Aorta (tissue), 5 donors: ENCODE measurements around the gene PTPN18. TPM values are rescaled to one million over a fixed set of nuclear protein-coding genes. Genes with fewer than 3 reads are reported as not detected.
A peak's percentile ranks its signal among the peaks of the same experiment; 100 is the strongest.
"Not testable (repeated sequence)": the region's sequence is repeated elsewhere in the genome, so short reads cannot be mapped to it uniquely, and the experiment has no call there.

Experiments used
- ATAC-seq: fragments of 200-7000 bp; cut with Tn5 transposase; one replicate; pipeline ENCODE4 v1.9.1; 2022; ENCODE audit warnings: moderate library complexity; ENCODE audit not compliant: low FRiP score
- DNase-seq, 2 donors: peaks; one replicate each; pipeline ENCODE4 v3.0.0-alpha.2; 2020
- H3K27ac ChIP-seq, 2 donors: one replicate each; pipeline ENCODE4 v1.5.1; 2013; ENCODE audit warnings: low read length in 2 of 2, mild to moderate bottlenecking in 2 of 2, moderate library complexity in 2 of 2, control low read depth in 1 of 2, inconsistent platforms in 1 of 2, low read depth in 1 of 2
- H3K27me3 ChIP-seq, 2 donors: one replicate each; pipeline ENCODE4 v1.6.1; 2013; ENCODE audit warnings: control low read depth in 1 of 2, low read length in 1 of 2, mild to moderate bottlenecking in 1 of 2, moderate library complexity in 1 of 2; ENCODE audit not compliant: insufficient read depth in 2 of 2, control insufficient read depth in 1 of 2
- H3K36me3 ChIP-seq, 2 donors: one replicate each; pipeline ENCODE4 v1.6.1; 2013; ENCODE audit warnings: control low read depth in 1 of 2, low read length in 1 of 2, mild to moderate bottlenecking in 1 of 2; ENCODE audit not compliant: insufficient read depth in 2 of 2, control insufficient read depth in 1 of 2
- H3K4me1 ChIP-seq, 2 donors: one replicate each; pipeline ENCODE4 v1.6.1; 2013; ENCODE audit warnings: low read length in 2 of 2, control low read depth in 1 of 2, mild to moderate bottlenecking in 1 of 2, moderate library complexity in 1 of 2; ENCODE audit not compliant: insufficient read depth in 2 of 2, control insufficient read depth in 1 of 2
- H3K4me3 ChIP-seq, 2 donors: one replicate each; pipeline ENCODE4 v1.5.1; 2013; ENCODE audit warnings: low read length in 2 of 2, control low read depth in 1 of 2, mild to moderate bottlenecking in 1 of 2
- H3K9me3 ChIP-seq: one replicate; pipeline ENCODE4 v1.6.1; 2013; ENCODE audit warnings: mild to moderate bottlenecking, low read length; ENCODE audit not compliant: control insufficient read depth
- WGBS, 2 donors: extraction: QIAGEN DNeasy Blood & Tissue Kit; methylation state at CpG; one replicate each; pipeline ENCODE4 v1.1.7; 2013; 5-methylcytosine and 5-hydroxymethylcytosine counted together
- intact Hi-C, 2 donors: fragments of 100-400 bp; cut with DNase I; formaldehyde crosslinking; loops; one replicate each; pipeline versions ENCODE4 v1.14.2 to v1.15.0; 2022
- polyA plus RNA-seq, 2 donors: library from polyadenylated mRNA; stranded (reverse); fragments of 200-250 nt; gene quantifications; one replicate each; pipeline ENCODE4 v1.2.3, GENCODE V29; 2013
- total RNA-seq, 2 donors: library from RNA; stranded (reverse); fragmentation: NEBNext Ultra II Directional; extraction: Animal tissue kit (Norgen Biotek cat#: 25700); gene quantifications; one replicate each; pipeline ENCODE4 v1.2.1, GENCODE V29; 2021
- donor health status: healthy with polysubstance abuse.
- donor health status: Bipolar disorder and iron deficiency.
- donor health status: DM: no; HTN: no; CAD: no.
- donor health status: DM: no; HTN: no; CAD: no.
- donor health status: DM: yes; HTN: yes; CAD: no.

PTPN18 gene
- total and polyA plus RNA-seq, 4 donors: 37.3 to 71.0 (median 43.0) TPM

DNA sequence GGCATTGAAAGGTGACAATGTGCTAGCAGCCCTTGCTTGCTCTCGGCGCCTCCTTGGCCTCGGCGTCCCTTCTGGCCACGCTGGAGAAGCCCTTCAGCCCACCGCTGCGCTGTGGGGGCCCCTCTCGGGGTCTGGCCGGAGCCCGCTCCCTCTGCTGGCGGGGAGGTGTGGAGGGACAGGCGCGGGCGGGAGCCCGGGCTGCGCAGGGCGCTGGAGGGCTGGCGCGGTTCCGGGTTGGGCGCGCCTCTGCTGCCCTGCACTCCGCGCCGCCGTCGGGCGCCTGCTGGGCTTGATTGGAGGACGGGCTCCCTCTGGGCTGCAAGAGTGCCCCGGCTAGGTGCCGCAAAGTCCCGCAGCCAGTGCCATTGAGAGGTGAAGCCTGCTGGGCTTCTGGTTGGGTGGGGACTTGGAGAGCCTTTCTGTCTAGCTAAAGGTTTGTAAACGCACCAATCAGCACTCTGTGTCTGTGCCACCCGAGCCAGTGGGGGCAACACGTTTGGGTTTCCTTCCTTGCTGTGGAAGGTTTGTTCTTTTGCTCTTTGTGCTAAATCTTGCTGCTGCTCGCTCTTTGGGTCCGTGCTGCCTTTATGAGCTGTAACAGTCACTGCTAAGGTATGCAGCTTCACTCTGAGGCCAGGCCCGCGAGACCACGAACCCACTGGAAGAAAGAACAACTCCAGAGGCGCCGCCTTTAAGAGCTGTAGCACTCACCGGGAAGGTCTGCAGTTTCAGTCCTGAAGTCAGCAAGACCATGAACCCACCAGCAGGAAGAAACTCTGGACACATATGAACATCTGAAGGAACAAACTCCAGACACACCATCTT is 27.9 kb upstream of the PTPN18 start:
- no peaks in the 10 kb centered on the region for H3K9me3 ChIP-seq
- H3K36me3 ChIP-seq: no peaks in the 10 kb centered on the region
- intact Hi-C loops: no loop called here
- DNase-seq: no peak
- no peak overlapping the region for H3K4me3 ChIP-seq
- H3K4me1 ChIP-seq: no peaks in the 10 kb centered on the region
- H3K27me3 ChIP-seq: no peaks in the 10 kb centered on the region
- ATAC-seq: no peak
- H3K27ac ChIP-seq: no peak overlapping the region
- 67 to 68% methylated on average over 43 of the region's 43 CpGs for WGBS, 2 donors

DNA sequence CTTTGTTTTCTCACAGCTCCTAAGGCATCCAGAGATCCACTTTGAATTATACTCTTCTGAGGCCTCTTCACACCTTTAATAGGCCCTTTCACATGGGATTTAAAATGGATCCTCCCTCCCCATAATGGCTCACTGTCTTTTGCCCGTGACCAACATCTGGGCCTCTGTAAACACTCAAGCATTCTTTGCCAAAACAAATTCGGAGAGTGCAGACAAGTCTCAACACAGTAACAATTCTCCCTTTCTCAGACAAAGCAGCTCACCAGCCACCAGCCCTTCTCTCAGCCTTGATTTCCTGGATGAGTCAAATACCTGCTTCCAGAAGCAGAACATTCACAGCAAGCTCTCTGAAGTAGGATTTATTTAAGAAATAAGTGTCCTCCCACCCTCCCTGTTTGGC is 27.1 kb upstream of the PTPN18 start:
- Histone ChIP-seq H3K36me3 (no peaks in the 10 kb centered on the region), H3K27ac (no peak overlapping the region), H3K9me3 (no peaks in the 10 kb centered on the region), H3K27me3 (no peaks in the 10 kb centered on the region), H3K4me1 (no peaks in the 10 kb centered on the region), H3K4me3 (no peak overlapping the region)
- DNase-seq (no peak), ATAC-seq (no peak)
- intact Hi-C loops: no loop called here
- 48 to 54% methylated on average over 2 of the region's 2 CpGs for WGBS, 2 donors

DNA sequence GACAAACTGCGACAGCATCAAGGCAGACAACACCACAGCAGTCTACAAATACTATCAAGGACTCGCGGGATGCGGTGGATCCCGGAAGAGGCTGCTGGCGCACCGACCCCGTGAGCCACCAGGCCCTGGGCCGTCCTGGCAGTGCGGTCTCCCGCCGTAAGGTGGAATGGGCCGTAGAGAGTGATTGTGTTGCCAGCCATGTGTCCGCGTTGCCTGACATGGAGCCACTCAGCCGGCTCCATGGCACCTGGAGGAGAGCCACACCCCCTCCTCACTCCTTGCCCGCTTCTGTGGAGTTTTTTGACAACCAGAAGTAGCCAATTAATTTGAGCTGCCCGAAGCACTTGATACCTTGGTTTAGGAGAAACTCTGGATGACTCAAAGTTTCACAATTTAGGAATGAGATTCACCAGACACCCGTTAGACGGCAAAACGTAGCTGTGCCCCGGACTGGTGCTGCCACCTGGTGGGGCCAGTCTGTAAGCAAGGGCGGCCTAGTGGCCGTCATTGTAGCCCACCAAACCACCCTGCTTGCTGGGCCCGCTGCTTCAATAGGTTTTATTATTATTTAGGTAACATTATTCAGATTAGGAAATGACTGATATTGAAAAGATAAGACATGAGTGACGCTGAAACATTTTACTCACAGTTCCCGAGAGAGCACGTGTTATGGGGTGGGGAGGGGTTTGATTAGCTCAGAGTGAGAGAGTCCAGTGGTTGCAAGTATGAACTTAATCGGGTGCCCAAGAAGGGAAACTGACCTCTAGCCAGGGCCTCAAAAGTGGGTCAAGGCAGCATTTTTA is 23.4 kb upstream of the PTPN18 start:
- Histone ChIP-seq H3K9me3 (no peaks in the 10 kb centered on the region), H3K27me3 (no peaks in the 10 kb centered on the region), H3K27ac (no peak overlapping the region), H3K36me3 (no peaks in the 10 kb centered on the region), H3K4me3 (no peak overlapping the region), H3K4me1 (no peaks in the 10 kb centered on the region)
- ATAC-seq (peak; percentile 80), DNase-seq (peak; percentile 74 to 92)
- intact Hi-C loops: loop anchor here in 1 of 2 donors (5.0 kb wide), 2 partner anchors 150 to 395 kb away; partner anchors contain the start of genes MZT2B and SMPD4
- 21 to 23% methylated on average over 29 of the region's 29 CpGs for WGBS, 2 donors

DNA sequence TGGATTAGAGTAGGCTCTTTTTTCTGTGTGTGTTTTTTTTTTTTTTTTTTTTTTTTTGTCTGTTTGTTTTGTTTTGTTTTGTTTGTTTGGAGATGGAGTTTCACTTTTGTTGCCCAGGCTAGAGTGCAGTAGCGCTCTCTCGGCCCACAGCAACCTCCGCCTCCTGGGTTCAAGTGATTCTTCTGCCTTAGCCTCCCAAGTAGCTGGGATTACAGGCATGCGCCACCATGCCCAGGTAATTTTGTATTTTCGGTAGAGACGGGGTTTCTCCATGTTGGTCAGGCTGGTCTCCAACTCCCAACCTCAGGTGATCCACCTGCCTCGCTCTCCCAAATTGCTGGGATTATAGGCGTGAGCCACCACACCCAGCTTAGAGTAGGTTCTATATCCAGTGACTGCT is 22.6 kb upstream of the PTPN18 start:
- H3K9me3 ChIP-seq, H3K27ac ChIP-seq, DNase-seq, ATAC-seq, H3K36me3 ChIP-seq, H3K4me1 ChIP-seq, H3K4me3 ChIP-seq, H3K27me3 ChIP-seq: not testable (repeated sequence)
- 85 to 92% methylated on average over 8 of the region's 8 CpGs for WGBS, 2 donors
- intact Hi-C loops: loop anchor here in 1 of 2 donors (5.0 kb wide), 2 partner anchors 151 to 396 kb away; partner anchors contain the start of genes MZT2B and SMPD4

DNA sequence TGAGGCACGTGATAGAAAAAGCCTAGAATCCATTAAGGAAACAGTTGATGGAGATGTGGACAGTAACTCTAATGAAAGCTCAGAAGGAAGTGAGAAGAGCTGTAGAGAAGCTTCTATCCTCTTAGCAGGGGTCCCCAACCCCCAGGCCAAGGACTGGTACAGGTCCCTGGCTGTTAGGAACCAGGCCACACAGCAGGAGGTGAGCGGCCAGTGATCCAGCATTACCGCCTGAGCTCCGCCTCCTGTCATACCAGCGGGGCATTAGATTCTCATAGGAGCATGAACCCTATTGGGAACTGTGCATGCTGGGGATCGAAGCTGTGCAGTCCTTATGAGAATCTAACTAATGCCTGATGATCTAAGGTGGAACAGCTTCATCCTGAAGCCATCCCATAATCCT is 21.8 kb upstream of the PTPN18 start:
- peaks cover 0 to 5% of the 10 kb centered on the region in 2 donors for H3K36me3 ChIP-seq
- intact Hi-C loops: loop anchor here in 1 of 2 donors (5.0 kb wide), 2 partner anchors 152 to 397 kb away; partner anchors contain the start of genes MZT2B and SMPD4
- no peak for ATAC-seq
- no peaks in the 10 kb centered on the region for H3K4me1 ChIP-seq
- H3K27ac ChIP-seq: no peak overlapping the region
- no peak for DNase-seq
- 66% methylated on average over 6 of the region's 6 CpGs for WGBS, 2 donors
- no peaks in the 10 kb centered on the region for H3K27me3 ChIP-seq
- no peak overlapping the region for H3K4me3 ChIP-seq
- no peaks in the 10 kb centered on the region for H3K9me3 ChIP-seq

DNA sequence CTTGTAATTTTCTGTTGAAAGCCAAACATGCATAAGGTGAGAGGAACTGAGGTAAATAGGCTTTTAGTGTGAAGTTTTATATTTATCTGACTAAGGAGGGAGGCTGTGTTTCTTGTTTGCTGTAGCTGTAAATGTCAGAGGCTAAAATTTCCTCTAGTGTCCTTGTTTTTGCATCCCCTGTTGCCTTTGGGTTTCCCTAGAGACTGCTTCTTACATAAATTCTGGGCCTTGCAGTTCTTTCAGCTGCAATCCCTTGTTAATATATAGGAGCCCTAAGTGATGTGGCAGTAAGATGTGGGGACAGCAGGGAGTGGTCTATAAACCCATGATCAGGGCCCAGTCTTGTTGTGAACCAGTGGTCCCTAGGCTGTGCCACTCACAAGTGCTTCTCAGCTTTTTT is 20.6 kb upstream of the PTPN18 start:
- ATAC-seq: no peak
- intact Hi-C loops: loop anchor here in 1 of 2 donors (5.0 kb wide), 1 partner anchor 153 kb away; the partner anchor contains the start of genes MZT2B and SMPD4

DNA sequence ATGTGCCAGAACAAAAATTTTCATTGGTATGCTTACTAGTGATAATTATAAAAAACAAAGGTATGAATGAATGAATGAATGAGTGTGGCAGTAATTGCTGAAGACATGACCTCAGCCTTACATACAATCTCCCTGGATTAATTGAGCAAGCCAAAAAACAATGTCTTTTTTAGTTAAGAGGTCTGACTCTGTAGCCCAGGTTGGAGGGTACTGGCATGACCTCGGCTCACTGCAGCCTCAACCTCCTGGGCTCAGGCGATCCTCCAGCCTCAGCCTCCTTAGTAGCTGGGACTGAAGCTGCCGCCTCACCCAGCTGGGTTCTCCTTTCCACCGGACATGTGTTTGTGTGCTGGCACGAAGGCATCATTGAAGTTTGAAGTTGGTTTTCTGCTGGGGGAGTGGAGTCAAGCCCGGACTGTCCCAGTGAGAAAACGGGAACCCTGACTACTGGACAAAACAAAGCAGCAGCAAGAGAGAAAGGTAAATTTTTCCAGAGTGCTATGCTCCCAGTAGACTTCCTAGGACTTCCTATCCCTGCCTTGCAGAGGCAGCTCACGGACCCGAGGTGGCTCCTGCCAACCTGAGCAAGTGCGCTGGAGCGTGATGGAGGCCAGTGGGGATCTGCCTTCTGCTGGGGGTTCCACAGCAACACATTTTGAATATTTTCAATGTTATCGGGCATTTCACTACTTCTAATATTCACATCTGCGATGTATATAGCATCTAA is 19.5 kb upstream of the PTPN18 start:
- H3K4me1 ChIP-seq: no peaks in the 10 kb centered on the region
- ATAC-seq: no peak
- no peaks in the 10 kb centered on the region for H3K9me3 ChIP-seq
- peaks cover 0 to 6% of the 10 kb centered on the region in 2 donors for H3K36me3 ChIP-seq
- WGBS, 2 donors: 81 to 84% methylated on average over 13 of the region's 13 CpGs
- H3K27ac ChIP-seq: no peak overlapping the region
- intact Hi-C loops: loop anchor here in 1 of 2 donors (5.0 kb wide), 1 partner anchor 154 kb away; the partner anchor contains the start of genes MZT2B and SMPD4
- no peaks in the 10 kb centered on the region for H3K27me3 ChIP-seq
- H3K4me3 ChIP-seq: no peak overlapping the region
- DNase-seq: no peak

More for the DNA sequence above, 20.6 kb upstream of the PTPN18 start:
- Histone ChIP-seq H3K36me3 (peaks cover 0 to 6% of the 10 kb centered on the region in 2 donors), H3K4me1 (no peaks in the 10 kb centered on the region), H3K27ac (no peak overlapping the region), H3K27me3 (no peaks in the 10 kb centered on the region), H3K9me3 (no peaks in the 10 kb centered on the region), H3K4me3 (no peak overlapping the region)
- no peak for DNase-seq
